HepG2 (cell line): ENCODE measurements around the gene C5. TPM values are rescaled to one million over a fixed set of nuclear protein-coding genes. Genes with fewer than 3 reads are reported as not detected.

Experiments used
- EP300 ChIP-seq, 3 experiments: sonication (generic) in 1 of 3; formaldehyde crosslinking in 1 of 3; IDR thresholded peaks; 2 replicates each; pipeline versions ENCODE4 v1.5.1 to v1.6.1; 2011 to 2020; ENCODE audit warnings: low read depth in 2 of 3, low read length in 2 of 3, borderline replicate concordance in 1 of 3, improper control_type of control experiment in 1 of 3, mild to moderate bottlenecking in 1 of 3, missing genetic modification reagents in 1 of 3, moderate library complexity in 1 of 3
- FOXJ3 ChIP-seq: sonication (generic); formaldehyde crosslinking; IDR thresholded peaks from 2 replicates; pipeline ENCODE4 v1.4.0; 2020; ENCODE audit warnings: missing genetic modification reagents, mild to moderate bottlenecking, borderline replicate concordance
- HCFC1 ChIP-seq: fragments of 150-350 bp; IDR thresholded peaks from 2 replicates; pipeline ENCODE4 v1.6.1; 2014; ENCODE audit warnings: low read depth, low read length
- HMG20A ChIP-seq: IDR thresholded peaks from 2 replicates; pipeline ENCODE4 v1.6.1; 2016; ENCODE audit warnings: borderline replicate concordance
- KDM5A ChIP-seq: fragments of 200-600 bp; sonication (generic); IDR thresholded peaks from 2 replicates; pipeline ENCODE4 v1.7.0; 2018; ENCODE audit warnings: antibody characterized with exemption, mild to moderate bottlenecking, low read length, borderline replicate concordance
- MAFG ChIP-seq: sonication (generic); formaldehyde crosslinking; IDR thresholded peaks from 2 replicates; pipeline ENCODE4 v1.5.1; 2020; ENCODE audit warnings: mild to moderate bottlenecking, missing genetic modification reagents
- MATR3 ChIP-seq: sonication (generic); formaldehyde crosslinking; IDR thresholded peaks from 2 replicates; pipeline ENCODE4 v1.4.0; 2020; ENCODE audit warnings: missing genetic modification reagents
- MED1 ChIP-seq: sonication (generic); formaldehyde crosslinking; IDR thresholded peaks from 2 replicates; pipeline ENCODE4 v1.4.0; 2020; ENCODE audit warnings: missing genetic modification reagents
- NR2F2 ChIP-seq: IDR thresholded peaks from 2 replicates; pipeline ENCODE4 v1.6.1; 2012; ENCODE audit warnings: low read depth, inconsistent platforms, borderline replicate concordance
- ZNF136 ChIP-seq: sonication (generic); formaldehyde crosslinking; IDR thresholded peaks from 2 replicates; pipeline ENCODE4 v1.8.1; 2022; ENCODE audit warnings: low read depth, mild to moderate bottlenecking, moderate library complexity, missing genetic modification reagents
- ZNF569 ChIP-seq: sonication (generic); formaldehyde crosslinking; IDR thresholded peaks from 2 replicates; pipeline ENCODE4 v1.5.0; 2020; ENCODE audit warnings: mild to moderate bottlenecking, missing genetic modification reagents, moderate library complexity, borderline replicate concordance
- ZSCAN9 ChIP-seq: IDR thresholded peaks from 2 replicates; pipeline ENCODE4 v1.6.1; 2016; ENCODE audit warnings: borderline replicate concordance
- polyA plus RNA-seq, 8 experiments: library from polyadenylated mRNA; depleted of rRNA in 3 of 8; stranded (reverse) in 7 of 8; unstranded in 1 of 8; fragments of >200 nt; fragmentation: Illumina TruSeq in 4 of 8; extraction: Trizol in 4 of 8; gene quantifications; 2 replicates each; pipeline versions ENCODE4 v1.2.1 to v1.2.3, GENCODE V29; 2011 to 2016; ENCODE audit warnings: low read depth in 4 of 8, missing spikeins in 1 of 8, mixed read lengths in 1 of 8; ENCODE audit not compliant: insufficient read depth in 1 of 8
- total RNA-seq, 5 experiments: library from RNA; depleted of rRNA; stranded (reverse); fragments of >200 nt; fragmentation: Illumina TruSeq; extraction: Trizol; gene quantifications; 2 replicates each; pipeline ENCODE4 v1.2.3, GENCODE V29; 2016; ENCODE audit warnings: low read depth in 1 of 5
- TF ChIP-seq, protein P1 (sequence below): sonication (generic); formaldehyde crosslinking; IDR thresholded peaks from 2 replicates; pipeline ENCODE4 v1.4.0; 2020; ENCODE audit warnings: missing genetic modification reagents, borderline replicate concordance
- TF ChIP-seq, protein P2 (sequence below): sonication (generic); formaldehyde crosslinking; conservative IDR thresholded peaks from 2 replicates; pipeline ENCODE4 v1.4.0; 2020; ENCODE audit warnings: mild to moderate bottlenecking, missing genetic modification reagents, moderate library complexity
- TF ChIP-seq, protein P3 (sequence below): IDR thresholded peaks from 2 replicates; pipeline ENCODE4 v1.6.1; 2016; ENCODE audit warnings: control low read depth
- TF ChIP-seq, protein P4 (sequence below): IDR thresholded peaks from 2 replicates; pipeline ENCODE4 v1.6.1; 2016; ENCODE audit warnings: low read depth
- TF ChIP-seq, protein P5 (sequence below): IDR thresholded peaks from 2 replicates; pipeline ENCODE4 v1.6.1; 2016; ENCODE audit warnings: missing compliant biosample characterization, missing genetic modification reagents, borderline replicate concordance

The C5 gene
- total and polyA plus RNA-seq, 2 of the 13 experiments (the other 11 are each of a cell fraction or from before 2014, with no cell fraction given) = 57.6 to 192 TPM

DNA sequence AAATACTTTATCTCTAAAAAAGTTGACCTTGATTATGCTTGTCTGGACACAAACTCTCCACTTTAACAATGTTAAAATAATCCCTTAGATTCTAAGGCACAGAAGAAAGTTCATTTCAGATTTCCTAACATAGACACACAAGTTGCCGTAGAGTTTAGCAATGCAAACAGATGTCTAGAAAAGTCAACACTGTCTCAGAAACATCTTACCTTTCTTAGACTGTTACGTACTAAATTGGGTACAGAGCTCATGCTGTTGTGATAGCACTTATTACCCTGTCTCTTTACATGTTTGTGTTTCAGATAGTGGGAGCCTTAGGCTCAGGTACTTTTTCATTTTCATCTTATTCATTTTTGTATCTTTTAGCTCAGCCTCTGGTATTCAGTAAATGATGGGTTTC is 52.0 kb downstream of the C5 start (continued):
- TF ChIP-seq, protein P1, sequence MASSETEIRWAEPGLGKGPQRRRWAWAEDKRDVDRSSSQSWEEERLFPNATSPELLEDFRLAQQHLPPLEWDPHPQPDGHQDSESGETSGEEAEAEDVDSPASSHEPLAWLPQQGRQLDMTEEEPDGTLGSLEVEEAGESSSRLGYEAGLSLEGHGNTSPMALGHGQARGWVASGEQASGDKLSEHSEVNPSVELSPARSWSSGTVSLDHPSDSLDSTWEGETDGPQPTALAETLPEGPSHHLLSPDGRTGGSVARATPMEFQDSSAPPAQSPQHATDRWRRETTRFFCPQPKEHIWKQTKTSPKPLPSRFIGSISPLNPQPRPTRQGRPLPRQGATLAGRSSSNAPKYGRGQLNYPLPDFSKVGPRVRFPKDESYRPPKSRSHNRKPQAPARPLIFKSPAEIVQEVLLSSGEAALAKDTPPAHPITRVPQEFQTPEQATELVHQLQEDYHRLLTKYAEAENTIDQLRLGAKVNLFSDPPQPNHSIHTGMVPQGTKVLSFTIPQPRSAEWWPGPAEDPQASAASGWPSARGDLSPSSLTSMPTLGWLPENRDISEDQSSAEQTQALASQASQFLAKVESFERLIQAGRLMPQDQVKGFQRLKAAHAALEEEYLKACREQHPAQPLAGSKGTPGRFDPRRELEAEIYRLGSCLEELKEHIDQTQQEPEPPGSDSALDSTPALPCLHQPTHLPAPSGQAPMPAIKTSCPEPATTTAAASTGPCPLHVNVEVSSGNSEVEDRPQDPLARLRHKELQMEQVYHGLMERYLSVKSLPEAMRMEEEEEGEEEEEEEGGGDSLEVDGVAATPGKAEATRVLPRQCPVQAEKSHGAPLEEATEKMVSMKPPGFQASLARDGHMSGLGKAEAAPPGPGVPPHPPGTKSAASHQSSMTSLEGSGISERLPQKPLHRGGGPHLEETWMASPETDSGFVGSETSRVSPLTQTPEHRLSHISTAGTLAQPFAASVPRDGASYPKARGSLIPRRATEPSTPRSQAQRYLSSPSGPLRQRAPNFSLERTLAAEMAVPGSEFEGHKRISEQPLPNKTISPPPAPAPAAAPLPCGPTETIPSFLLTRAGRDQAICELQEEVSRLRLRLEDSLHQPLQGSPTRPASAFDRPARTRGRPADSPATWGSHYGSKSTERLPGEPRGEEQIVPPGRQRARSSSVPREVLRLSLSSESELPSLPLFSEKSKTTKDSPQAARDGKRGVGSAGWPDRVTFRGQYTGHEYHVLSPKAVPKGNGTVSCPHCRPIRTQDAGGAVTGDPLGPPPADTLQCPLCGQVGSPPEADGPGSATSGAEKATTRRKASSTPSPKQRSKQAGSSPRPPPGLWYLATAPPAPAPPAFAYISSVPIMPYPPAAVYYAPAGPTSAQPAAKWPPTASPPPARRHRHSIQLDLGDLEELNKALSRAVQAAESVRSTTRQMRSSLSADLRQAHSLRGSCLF = no peak
- TF ChIP-seq, protein P2, sequence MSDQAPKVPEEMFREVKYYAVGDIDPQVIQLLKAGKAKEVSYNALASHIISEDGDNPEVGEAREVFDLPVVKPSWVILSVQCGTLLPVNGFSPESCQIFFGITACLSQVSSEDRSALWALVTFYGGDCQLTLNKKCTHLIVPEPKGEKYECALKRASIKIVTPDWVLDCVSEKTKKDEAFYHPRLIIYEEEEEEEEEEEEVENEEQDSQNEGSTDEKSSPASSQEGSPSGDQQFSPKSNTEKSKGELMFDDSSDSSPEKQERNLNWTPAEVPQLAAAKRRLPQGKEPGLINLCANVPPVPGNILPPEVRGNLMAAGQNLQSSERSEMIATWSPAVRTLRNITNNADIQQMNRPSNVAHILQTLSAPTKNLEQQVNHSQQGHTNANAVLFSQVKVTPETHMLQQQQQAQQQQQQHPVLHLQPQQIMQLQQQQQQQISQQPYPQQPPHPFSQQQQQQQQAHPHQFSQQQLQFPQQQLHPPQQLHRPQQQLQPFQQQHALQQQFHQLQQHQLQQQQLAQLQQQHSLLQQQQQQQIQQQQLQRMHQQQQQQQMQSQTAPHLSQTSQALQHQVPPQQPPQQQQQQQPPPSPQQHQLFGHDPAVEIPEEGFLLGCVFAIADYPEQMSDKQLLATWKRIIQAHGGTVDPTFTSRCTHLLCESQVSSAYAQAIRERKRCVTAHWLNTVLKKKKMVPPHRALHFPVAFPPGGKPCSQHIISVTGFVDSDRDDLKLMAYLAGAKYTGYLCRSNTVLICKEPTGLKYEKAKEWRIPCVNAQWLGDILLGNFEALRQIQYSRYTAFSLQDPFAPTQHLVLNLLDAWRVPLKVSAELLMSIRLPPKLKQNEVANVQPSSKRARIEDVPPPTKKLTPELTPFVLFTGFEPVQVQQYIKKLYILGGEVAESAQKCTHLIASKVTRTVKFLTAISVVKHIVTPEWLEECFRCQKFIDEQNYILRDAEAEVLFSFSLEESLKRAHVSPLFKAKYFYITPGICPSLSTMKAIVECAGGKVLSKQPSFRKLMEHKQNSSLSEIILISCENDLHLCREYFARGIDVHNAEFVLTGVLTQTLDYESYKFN (CRISPR knock-in tag) = peak; percentile 33; the same call in 1 of the 2 replicates
- TF ChIP-seq ZSCAN9 (CRISPR knock-in tag) = no peak
- no peak for TF ChIP-seq NR2F2
- TF ChIP-seq, protein P3, sequence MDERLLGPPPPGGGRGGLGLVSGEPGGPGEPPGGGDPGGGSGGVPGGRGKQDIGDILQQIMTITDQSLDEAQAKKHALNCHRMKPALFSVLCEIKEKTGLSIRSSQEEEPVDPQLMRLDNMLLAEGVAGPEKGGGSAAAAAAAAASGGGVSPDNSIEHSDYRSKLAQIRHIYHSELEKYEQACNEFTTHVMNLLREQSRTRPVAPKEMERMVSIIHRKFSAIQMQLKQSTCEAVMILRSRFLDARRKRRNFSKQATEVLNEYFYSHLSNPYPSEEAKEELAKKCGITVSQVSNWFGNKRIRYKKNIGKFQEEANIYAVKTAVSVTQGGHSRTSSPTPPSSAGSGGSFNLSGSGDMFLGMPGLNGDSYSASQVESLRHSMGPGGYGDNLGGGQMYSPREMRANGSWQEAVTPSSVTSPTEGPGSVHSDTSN (CRISPR knock-in tag) = no peak
- 0 out of 2 replicates have a peak, but pooled peaks have one; percentile 32 for TF ChIP-seq FOXJ3 (CRISPR knock-in tag)
- TF ChIP-seq ZNF569 = no peak
- TF ChIP-seq KDM5A = no peak
- no peak for TF ChIP-seq MAFG (CRISPR knock-in tag)
- no peak for TF ChIP-seq MED1 (CRISPR knock-in tag)
- TF ChIP-seq, protein P4, sequence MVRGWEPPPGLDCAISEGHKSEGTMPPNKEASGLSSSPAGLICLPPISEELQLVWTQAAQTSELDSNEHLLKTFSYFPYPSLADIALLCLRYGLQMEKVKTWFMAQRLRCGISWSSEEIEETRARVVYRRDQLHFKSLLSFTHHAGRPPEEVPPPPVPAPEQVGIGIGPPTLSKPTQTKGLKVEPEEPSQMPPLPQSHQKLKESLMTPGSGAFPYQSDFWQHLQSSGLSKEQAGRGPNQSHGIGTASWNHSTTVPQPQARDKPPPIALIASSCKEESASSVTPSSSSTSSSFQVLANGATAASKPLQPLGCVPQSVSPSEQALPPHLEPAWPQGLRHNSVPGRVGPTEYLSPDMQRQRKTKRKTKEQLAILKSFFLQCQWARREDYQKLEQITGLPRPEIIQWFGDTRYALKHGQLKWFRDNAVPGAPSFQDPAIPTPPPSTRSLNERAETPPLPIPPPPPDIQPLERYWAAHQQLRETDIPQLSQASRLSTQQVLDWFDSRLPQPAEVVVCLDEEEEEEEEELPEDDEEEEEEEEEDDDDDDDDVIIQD (CRISPR knock-in tag) = peak; percentile 19; the same call in 1 of the 2 replicates
- 0 out of 2 replicates have a peak, but pooled peaks have one; percentile 34 for TF ChIP-seq HMG20A
- no peak for TF ChIP-seq ZNF136 (CRISPR knock-in tag)
- TF ChIP-seq EP300 (IDR thresholded peaks at IDR 0.05; ENCODE audit: low read depth in 2 of 2, low read length in 2 of 2) = peak in 1 of 2 experiments; percentile 69; a peak in 1 of 4 replicates
- TF ChIP-seq EP300 (CRISPR knock-in tag; IDR thresholded peaks at IDR 0.05; ENCODE audit: borderline replicate concordance) = no peak
- no peak for TF ChIP-seq HCFC1
- no peak for TF ChIP-seq MATR3 (CRISPR knock-in tag)
- TF ChIP-seq, protein P5, sequence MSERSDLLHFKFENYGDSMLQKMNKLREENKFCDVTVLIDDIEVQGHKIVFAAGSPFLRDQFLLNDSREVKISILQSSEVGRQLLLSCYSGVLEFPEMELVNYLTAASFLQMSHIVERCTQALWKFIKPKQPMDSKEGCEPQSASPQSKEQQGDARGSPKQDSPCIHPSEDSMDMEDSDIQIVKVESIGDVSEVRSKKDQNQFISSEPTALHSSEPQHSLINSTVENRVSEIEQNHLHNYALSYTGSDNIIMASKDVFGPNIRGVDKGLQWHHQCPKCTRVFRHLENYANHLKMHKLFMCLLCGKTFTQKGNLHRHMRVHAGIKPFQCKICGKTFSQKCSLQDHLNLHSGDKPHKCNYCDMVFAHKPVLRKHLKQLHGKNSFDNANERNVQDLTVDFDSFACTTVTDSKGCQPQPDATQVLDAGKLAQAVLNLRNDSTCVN (CRISPR knock-in tag) = peak; percentile 94
